HG02642 (cell line): Measurements from ENCODE around the gene GNAO1.

ENCODE experiments used
- ATAC-seq: cut with Tn5 transposase; IDR thresholded peaks from one replicate; pipeline ENCODE4 v1.9.1; 2021; ENCODE audit warnings: mild to moderate bottlenecking; ENCODE audit not compliant: unreplicated experiment, poor library complexity

GNAO1 gene

GRCh38 chr16:56343661-56344517, 152.6 kb downstream of the GNAO1 start:
- no peak for ATAC-seq

DNA sequence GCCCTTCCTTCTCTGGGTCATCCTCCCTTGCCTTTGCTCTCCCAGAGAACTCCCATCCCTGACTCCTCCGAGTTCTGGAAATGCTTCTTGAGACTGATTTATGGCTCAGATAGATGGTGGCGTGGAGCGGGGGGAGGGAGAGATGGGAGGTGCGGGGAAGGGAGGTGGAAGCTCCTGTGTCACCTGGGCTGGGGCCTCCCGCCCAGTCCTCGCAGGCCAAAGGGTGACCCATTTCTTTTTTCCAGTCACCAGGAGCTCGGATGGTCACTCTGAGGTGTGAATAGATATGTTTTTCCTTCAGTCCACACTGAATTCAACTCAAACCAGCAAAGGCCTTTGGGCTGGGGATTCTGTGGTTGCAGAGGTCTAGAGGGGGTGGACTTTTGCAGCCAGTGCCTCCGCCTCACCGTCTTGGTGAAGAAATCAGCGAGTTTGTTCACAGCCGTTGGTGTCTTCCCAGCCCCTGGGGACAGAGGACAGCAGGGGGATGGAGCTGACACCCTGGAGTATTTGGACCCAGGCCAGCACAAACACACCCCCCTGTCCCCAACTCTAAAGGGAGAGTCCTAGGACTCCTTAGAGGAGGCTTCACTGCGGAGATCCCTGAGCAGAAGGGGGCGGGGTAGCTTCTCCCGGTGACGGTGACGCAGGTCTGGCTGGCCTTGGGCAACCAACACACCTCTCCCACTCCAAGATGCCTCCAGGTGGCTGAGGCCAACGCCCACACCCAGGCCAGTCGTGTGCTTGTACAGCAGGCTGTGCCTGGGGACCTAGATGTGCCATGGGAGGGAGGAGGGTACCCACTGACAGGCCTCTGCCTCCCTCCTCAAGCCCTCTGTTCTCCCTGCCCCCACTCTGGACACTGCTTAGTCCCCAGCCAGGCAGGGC, 153.5 kb downstream of the GNAO1 start:
- ATAC-seq: no peak

- ATAC-seq: no peak
Measured at GRCh38 chr16:56345406-56346050, 154.2 kb downstream of the GNAO1 start.

DNA sequence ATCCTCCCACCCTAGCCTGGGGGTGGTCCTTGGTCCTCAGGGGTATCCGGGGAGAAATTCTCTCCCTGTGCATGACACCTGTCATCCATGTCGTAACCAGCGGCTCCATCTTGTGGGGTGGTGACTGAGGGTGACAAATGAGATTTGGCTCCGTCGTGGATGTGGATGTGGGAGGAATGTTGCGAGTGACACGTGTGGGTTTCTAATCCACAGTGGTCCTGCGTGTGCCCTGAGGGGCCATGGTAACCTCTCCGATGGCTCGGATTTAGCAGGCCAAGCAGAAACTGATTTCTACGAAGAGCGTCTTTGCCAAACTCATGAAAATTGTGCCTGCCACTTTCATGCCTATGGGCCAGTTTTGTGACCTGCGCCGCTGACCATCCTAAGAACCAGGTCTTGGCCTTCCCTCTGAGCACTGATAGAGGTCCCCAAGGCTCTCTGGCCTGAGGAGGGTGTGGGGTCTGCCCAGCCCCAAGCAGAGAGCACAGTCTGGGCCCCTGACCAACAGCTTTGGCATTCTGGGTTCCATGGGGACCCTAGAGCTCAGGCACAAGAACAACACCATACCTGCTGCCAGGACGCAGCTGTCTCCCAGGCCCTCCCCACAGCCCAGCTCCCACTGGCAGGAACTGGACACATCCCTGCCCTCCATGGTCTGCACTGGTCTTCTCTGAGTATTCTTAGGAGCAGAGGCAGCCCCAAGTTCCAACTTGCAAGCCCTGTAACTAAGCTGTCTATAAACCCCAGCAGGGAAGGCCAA, 155.0 kb downstream of the GNAO1 start:
- no peak for ATAC-seq

- no peak for ATAC-seq
Measured at GRCh38 chr16:56347166-56347565, 155.9 kb downstream of the GNAO1 start.

DNA sequence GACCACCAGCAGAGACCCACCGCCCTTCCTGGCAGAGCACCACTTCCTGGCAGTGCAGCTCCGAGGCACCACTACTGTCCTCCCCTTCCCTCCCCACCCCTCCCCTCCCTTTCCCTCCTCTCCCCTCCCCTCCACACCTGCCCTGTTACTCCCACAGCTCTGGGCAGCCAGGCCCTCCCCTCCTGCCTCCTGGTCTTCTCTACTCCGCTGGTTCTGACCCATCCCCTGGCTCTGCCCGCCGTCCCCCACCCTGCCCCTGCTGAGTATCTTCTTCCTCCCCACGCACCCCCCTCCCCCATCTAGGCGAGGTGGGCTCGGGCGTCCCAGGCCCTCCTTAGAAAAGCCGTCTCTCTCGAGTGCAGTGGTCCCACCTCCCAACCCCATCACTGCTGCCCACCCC, 156.4 kb downstream of the GNAO1 start:
- no peak for ATAC-seq

DNA sequence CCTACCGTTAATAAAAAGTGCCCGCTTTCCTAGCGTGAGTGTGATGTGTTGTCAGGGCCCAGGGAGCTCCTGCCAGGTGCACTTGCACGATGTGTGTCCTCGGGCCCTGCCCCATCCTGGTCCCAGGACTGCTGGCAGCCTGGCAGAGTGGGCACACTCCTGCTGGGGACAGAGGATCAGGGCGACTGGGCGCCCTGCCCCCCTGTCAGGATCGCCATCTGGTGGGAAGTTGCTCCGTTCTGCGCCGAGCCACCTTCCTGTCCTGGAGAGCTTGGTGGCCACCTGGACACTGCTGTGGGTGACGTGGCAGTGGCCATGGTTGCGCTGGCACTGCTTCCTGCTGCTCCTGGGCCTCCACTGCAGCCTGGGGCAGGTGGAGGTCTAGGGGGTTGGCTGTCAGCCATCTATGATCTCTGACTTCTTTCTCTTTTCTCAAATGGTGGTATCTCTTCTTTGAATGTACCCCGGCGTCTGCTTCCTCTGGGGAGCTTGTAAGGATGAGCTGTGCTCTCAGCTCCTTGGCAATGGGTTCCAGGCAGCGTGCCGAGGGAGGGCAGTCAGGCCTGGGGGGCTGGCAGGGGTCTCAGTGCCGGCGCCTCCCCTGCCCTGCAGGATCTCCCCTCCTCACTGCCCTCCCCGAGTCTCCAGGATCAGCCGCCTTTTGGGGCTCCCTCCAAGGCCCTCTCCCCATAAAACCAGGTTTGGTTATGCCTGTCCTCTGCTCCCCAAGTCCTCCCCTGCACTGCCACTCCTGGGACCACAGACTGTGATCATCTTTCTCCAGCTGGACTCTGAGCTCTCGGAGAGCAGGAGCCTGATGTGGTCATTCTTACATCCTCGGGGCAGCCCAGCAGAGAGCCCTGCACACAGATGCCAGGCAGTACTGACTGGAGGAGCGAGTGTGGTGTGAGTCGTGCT, 157.1 kb downstream of the GNAO1 start:
- no peak for ATAC-seq

- no peak for ATAC-seq
Measured at GRCh38 chr16:56349086-56349415, 157.8 kb downstream of the GNAO1 start.

- ATAC-seq: no peak
Measured at GRCh38 chr16:56349711-56350161, 158.4 kb downstream of the GNAO1 start.

DNA sequence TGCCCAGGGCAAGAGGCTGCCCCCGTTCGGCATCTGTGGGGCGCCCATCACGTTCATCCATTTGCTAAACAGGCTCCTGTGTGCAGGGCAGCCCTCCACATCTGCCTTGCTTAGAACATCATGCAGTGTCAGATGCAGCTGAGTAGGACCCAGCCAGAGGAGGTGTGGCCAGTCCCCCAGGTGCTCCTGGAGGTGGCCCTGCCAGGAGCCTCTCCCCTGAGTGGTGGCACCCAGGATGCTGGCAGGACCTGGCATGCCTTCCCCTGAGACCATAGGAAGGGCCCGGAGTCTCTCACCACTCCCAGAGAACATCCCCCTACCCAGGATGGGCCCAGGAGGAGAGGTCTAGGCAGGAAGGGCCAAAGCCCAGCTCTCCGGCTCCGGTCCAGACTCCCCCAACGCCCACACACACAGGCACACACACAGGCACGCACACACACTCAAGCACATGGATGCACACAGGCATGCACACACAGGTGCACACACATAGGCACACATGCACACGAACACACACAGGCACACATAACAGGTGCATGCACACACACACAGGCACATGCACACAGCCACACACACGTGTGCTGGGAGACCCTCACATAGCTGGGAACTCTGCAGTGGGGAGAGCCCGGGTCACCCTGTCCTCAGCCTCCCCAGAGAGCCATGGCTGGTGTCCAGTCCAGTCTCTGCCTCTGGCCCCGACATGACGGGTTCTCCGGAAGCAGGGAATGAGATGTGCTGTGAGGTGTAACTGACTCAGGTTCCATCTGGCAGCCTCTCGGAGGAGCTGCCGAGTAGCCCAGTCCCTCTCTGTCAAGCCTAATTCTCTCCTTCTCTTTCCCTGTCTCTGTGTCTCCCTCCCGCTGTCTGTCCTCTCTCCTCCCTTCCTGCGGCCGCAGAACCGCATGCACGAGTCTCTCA, 159.5 kb downstream of the GNAO1 start:
- no peak for ATAC-seq

DNA sequence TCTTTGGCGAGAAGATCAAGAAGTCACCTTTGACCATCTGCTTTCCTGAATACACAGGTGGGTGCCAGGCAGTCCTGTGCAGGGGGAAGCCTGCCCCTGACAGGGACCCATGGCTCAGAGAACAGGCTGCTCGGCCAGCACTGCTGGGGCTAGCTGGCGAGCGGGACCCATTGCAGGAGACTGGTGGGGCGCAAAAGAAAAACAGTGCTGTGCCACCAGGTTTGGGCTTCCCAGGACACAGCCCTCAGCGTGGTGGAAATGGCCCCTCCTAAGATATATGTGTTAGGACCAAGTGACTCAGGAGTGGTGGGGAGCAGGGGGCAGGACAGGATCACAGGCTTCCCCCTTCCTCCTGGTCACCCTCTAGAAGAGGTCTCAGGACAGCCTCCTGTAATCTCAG, 160.2 kb downstream of the GNAO1 start:
- ATAC-seq: no peak

- ATAC-seq: no peak
Measured at GRCh38 chr16:56352351-56353053, 161.2 kb downstream of the GNAO1 start.

DNA sequence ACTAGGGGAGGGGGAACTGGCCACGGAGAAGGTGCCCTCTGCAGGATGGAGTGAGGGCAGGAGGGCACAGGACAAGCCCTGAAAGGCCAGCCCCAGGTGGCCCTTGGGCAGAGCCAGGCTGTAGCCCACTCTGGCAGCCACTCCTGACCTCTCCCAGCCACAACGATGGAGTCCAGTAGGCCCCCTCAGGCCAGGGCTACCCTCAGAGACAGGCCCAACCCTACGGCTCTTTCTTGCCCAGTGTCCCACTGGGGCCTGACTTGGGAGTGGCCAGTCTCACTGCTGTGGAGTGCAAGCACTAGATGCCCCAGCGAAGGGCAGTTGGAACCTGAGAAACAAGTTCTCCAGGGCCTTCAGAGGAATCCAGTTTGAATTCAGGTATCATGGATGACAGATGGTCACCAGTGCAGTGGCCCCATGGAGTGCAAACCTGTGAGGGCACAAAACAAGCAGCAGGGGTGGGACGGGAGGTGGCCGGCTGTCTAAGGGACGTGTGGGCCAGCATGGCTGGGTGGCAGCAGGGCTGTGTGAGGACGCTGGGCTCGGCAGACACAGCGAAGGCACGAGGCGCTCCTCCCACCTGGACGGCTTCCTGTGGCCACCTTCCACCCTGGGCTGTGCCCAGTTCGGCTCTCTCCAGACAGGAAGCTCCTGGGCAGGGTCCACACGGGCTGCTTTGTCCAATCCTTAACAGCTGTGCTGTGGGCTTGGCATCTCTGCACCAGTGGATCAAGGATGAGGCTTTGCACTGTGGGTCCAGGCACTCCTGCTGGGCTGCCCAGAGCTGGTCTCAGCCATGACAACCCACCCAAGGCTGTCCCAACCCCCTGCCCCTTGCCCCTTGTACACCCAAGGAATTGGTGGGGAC, 162.0 kb downstream of the GNAO1 start:
- ATAC-seq: no peak

GRCh38 chr16:56354016-56354415, 162.7 kb downstream of the GNAO1 start:
- ATAC-seq: no peak

- no peak for ATAC-seq
Measured at GRCh38 chr16:56354746-56355145, 163.5 kb downstream of the GNAO1 start.

DNA sequence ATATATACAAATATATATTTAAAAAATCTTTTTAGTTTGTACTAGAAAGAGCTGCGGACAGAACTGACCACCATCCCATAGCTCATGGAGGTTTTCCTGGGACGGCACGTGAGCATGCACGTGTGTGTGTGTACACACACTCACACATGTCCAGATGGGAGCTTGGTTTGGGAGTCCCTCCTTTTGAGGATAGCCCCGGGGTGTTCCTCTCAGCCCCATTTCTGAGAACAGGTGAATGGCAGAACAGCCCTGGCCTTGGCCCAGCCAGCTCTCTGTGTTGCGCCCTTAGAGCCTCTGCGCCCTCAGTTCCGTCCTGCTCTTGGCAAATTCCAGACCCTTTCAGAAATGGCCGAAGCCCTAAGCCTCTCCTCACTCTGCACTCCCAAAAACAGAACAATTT, 163.9 kb downstream of the GNAO1 start:
- no peak for ATAC-seq
